Pancreas (tissue), 10 donors: ENCODE data around the gene S100A16. TPM values are rescaled to one million over a fixed set of nuclear protein-coding genes. Genes with fewer than 3 reads are reported as not detected.
A peak's percentile ranks its signal among the peaks of the same experiment; 100 is the strongest.

Source experiments
- ATAC-seq, 4 donors: fragments of 200-7000 bp; cut with Tn5 transposase; one replicate each; pipeline versions ENCODE4 v1.8.0 to v1.9.1; 2020; ENCODE audit warnings: mild to moderate bottlenecking in 4 of 4, moderate library complexity in 4 of 4
- DNase-seq, 6 donors: peaks; one replicate each; pipeline ENCODE4 v3.0.0-alpha.2; 2020
- FAIRE-seq: peaks from 2 replicates; lab custom pipeline; 2012; peaks lifted over from hg19 to GRCh38; lab: Jason Lieb, UNC
- H3K27ac ChIP-seq, 4 donors: fragments of 200-600 bp; sonication (generic); 1 replicate in 3 of 4; 2 replicates in 1 of 4; pipeline versions ENCODE4 v1.5.0 to v1.8.0; 2020
- H3K27me3 ChIP-seq, 4 donors: fragments of 200-600 bp; one replicate each; pipeline ENCODE4 v1.8.0; 2021
- H3K36me3 ChIP-seq, 3 donors: fragments of 200-600 bp; sonication (generic) in 1 of 3; one replicate each; pipeline versions ENCODE4 v1.5.0 to v1.8.0; 2020 to 2021
- H3K4me1 ChIP-seq, 3 donors: fragments of 200-600 bp; one replicate each; pipeline ENCODE4 v1.8.0; 2021
- H3K4me3 ChIP-seq, 4 donors: fragments of 200-600 bp; sonication (generic) in 2 of 4; one replicate each; pipeline versions ENCODE4 v1.5.0 to v1.8.0; 2020 to 2021
- H3K9me3 ChIP-seq, 4 donors: fragments of 200-600 bp; one replicate each; pipeline ENCODE4 v1.8.0; 2021
- CTCF ChIP-seq, 4 donors: fragments of 200-600 bp; sonication (generic) in 3 of 4; IDR thresholded peaks; one replicate each; pipeline versions ENCODE4 v1.5.0 to v1.8.0; 2021; ENCODE audit warnings: antibody characterized with exemption in 4 of 4
- WGBS, 2 donors: extraction: QIAGEN DNeasy Blood & Tissue Kit; methylation state at CpG; one replicate each; pipeline ENCODE4 v1.1.7; 2013; 5-methylcytosine and 5-hydroxymethylcytosine counted together
- intact Hi-C, 3 donors: fragments of 100-400 bp; cut with DNase I; formaldehyde crosslinking; loops; one replicate each; pipeline versions ENCODE4 v1.11.1 to v1.14.2; 2022
- polyA plus RNA-seq, 2 donors: library from polyadenylated mRNA; stranded (reverse); fragments of 200-250 nt; gene quantifications; one replicate each; pipeline ENCODE4 v1.2.3, GENCODE V29; 2013
- total RNA-seq, 6 donors: library from RNA; stranded (reverse); fragmentation: NEBNext Ultra II Directional in 4 of 6; extraction: Animal tissue kit (Norgen Biotek cat#: 25700) in 4 of 6; gene quantifications; one replicate each; pipeline versions ENCODE4 v1.2.1 to v1.2.4, GENCODE V29; 2021 to 2023
- donor health status: healthy with polysubstance abuse.
- donor health status: DM: no; HTN: no; CAD: no; lungs with moderate emphysema.
- donor health status: DM: no; HTN: no; CAD: no.
- donor health status: control.
- donor health status: control.
- donor health status: Bipolar disorder and iron deficiency.
- donor health status: DM: yes; HTN: yes; CAD: no.
- donor health status: DM: no; HTN: no; CAD: no.
- donor health status: DM: no; HTN: no; CAD: no.
- donor health status: DM: yes; HTN: yes; CAD: no.

The S100A16 gene
- total and polyA plus RNA-seq, 8 donors = 8.1 to 43.9 (median 21.4) TPM

- no peak for TF ChIP-seq CTCF (IDR thresholded peaks at IDR 0.05)
- H3K9me3 ChIP-seq = no peaks in the 10 kb centered on the region
- no peak for ATAC-seq
- peaks cover 0 to 49% (median 34%) of the 10 kb centered on the region in 3 donors for H3K36me3 ChIP-seq
- no peaks in the 10 kb centered on the region for H3K27me3 ChIP-seq
- intact Hi-C loops = no loop called here
- peak overlapping the region in 3 of 4 donors; percentile 43 to 92 (median 75) for H3K4me3 ChIP-seq
- peak overlapping the region in 2 of 4 donors; percentile 100 for H3K27ac ChIP-seq
- 60 to 70% methylated on average over 7 of the region's 7 CpGs for WGBS, 2 donors
- H3K4me1 ChIP-seq = peaks cover 12 to 42% (median 30%) of the 10 kb centered on the region in 3 donors
- FAIRE-seq = no peak
- peak in 2 of 6 donors; percentile 12 to 20 for DNase-seq
Observed at GRCh38 chr1:153635872-153636271, 22.9 kb upstream of the S100A16 start.

GRCh38 chr1:153633754-153634665 lies 21.1 kb upstream of the S100A16 start, which contains the start of gene CHTOP:
TSS of gene CHTOP (plus strand) at chr1:153634066. CDS start at chr1:153636589, 2,523 bp downstream.
- WGBS, 2 donors = 2 to 3% methylated on average over 58 to 65 of the region's 65 CpGs
- DNase-seq = peak; percentile 96 to 98 (median 98)

GRCh38 chr1:153633161-153633753 lies 20.3 kb upstream of the S100A16 start:
- peaks cover 11 to 32% (median 26%) of the 10 kb centered on the region in 3 donors for H3K4me1 ChIP-seq
- H3K27me3 ChIP-seq = no peaks in the 10 kb centered on the region
- peak overlapping the region in 3 of 4 donors; percentile 75 to 92 (median 86) for H3K4me3 ChIP-seq
- no peaks in the 10 kb centered on the region for H3K9me3 ChIP-seq
- DNase-seq (no peak), FAIRE-seq (no peak), ATAC-seq (peak; percentile 3 to 19 (median 14))
- H3K27ac ChIP-seq = peak overlapping the region; percentile 99 to 100 (median 100)
- peaks cover 0 to 23% (median 8%) of the 10 kb centered on the region in 3 donors for H3K36me3 ChIP-seq
- no peak for TF ChIP-seq CTCF (IDR thresholded peaks at IDR 0.05)
- intact Hi-C loops = no loop called here
- WGBS, 2 donors = 45 to 54% methylated on average over 18 of the region's 18 CpGs

More at GRCh38 chr1:153633754-153634665, 21.1 kb upstream of the S100A16 start, which contains the start of gene CHTOP:
- intact Hi-C loops = no loop called here
- Histone ChIP-seq H3K36me3 (peaks cover 0 to 30% (median 15%) of the 10 kb centered on the region in 3 donors), H3K4me3 (peak within 1 kb of the TSS; percentile 43 to 92 (median 80)), H3K4me1 (peaks cover 12 to 33% (median 30%) of the 10 kb centered on the region in 3 donors), H3K27me3 (no peaks in the 10 kb centered on the region), H3K27ac (peak within 1 kb of the TSS; percentile 99 to 100 (median 100)), H3K9me3 (no peaks in the 10 kb centered on the region)
- ATAC-seq = peak; percentile 92 to 96 (median 94)
- TF ChIP-seq CTCF (IDR thresholded peaks at IDR 0.05) = no peak
- FAIRE-seq = peak; percentile 49

GRCh38 chr1:153631047-153632022 lies 18.4 kb upstream of the S100A16 start:
- WGBS, 2 donors = 70 to 74% methylated on average over 10 of the region's 10 CpGs
- Histone ChIP-seq H3K27me3 (no peaks in the 10 kb centered on the region), H3K27ac (no peak overlapping the region), H3K9me3 (no peaks in the 10 kb centered on the region), H3K36me3 (peaks cover 0 to 5% (median 2%) of the 10 kb centered on the region in 3 donors), H3K4me1 (peaks cover 4 to 17% (median 6%) of the 10 kb centered on the region in 3 donors), H3K4me3 (no peak overlapping the region)
- FAIRE-seq = no peak
- intact Hi-C loops = no loop called here
- peak in 3 of 6 donors; percentile 13 to 22 (median 16) for DNase-seq
- no peak for TF ChIP-seq CTCF (IDR thresholded peaks at IDR 0.05)
- no peak for ATAC-seq
